ENCODE measurements around the gene FBXW8.
"Not testable (repeated sequence)": the region's sequence is repeated elsewhere in the genome, so short reads cannot be mapped to it uniquely, and the experiment has no call there.

FBXW8 gene

DNA sequence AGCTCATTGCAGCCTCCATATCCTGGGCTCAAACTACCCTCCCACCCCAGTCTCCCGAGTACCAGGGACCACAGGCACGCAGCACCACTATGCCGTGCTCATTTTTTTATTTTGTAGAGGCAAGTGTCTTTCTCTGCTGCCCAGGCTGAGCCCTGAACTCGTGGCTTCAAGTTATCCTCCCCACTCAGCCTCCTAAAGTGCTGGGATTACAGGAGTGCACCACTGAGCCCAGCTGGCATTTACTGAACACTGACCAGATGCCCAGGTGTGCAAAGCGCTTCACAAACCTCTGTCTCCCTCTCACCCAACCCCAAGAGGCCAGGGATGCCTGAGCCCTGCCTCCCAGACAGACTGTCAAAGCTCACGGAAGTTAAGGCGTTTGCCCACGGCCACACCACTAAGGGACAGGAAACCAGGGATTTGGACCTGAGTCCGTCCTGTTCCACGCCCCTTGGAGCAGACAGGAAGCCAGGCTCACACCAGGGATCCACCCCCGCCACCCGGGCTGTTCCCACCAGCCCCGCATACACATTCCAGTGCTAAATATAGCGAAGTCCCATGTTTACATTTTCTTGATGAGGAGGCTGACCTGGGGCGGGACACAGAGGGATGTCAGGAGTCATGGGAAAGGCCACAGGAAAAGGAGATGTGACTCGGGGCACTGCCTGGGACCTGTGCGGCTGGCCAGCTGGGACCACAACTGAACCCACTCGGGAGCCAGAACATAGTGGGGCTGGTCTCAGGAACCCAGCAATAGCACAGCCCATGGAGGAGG lies 137.2 kb downstream of the FBXW8 start:
- no peak overlapping the region for H3K27ac ChIP-seq (ENCODE audit: low read depth, low read length)
- peaks cover 6% of the 10 kb centered on the region for H3K4me1 ChIP-seq (ENCODE audit: control insufficient read depth, insufficient read depth, low read length, unreplicated experiment)
- no peaks in the 10 kb centered on the region for H3K36me3 ChIP-seq (ENCODE audit: insufficient read depth, low read length)
- H3K27me3 ChIP-seq (ENCODE audit: insufficient read depth, low read length): peaks cover 23% of the 10 kb centered on the region
- no peak overlapping the region for H2AFZ ChIP-seq (ENCODE audit: low read length, unreplicated experiment)
- H3K4me3 ChIP-seq (ENCODE audit: low read depth, low read length): no peak overlapping the region
- no peaks in the 10 kb centered on the region for H3K79me2 ChIP-seq (ENCODE audit: control insufficient read depth, insufficient read depth, low read length, unreplicated experiment)

DNA sequence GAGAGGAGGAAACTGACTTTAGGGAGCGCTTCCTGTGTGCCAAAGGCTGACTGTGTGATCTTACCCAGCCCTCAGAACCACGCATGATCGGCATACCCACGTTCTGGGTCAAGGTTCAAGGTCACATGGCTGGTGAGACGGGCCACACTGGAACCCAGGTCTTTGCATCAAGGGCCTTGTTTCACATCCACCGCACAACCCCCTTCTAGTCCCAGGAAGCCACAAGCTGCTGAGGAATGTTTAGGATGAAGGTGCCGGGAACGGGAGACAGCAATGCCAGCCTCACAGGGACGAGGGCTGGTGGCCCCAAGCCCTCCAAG lies 137.8 kb downstream of the FBXW8 start:
- H3K36me3 ChIP-seq (ENCODE audit: insufficient read depth, low read length): no peaks in the 10 kb centered on the region
- H3K27me3 ChIP-seq (ENCODE audit: insufficient read depth, low read length): peaks cover 26% of the 10 kb centered on the region
- H3K79me2 ChIP-seq (ENCODE audit: control insufficient read depth, insufficient read depth, low read length, unreplicated experiment): no peaks in the 10 kb centered on the region
- H3K4me3 ChIP-seq (ENCODE audit: low read depth, low read length): no peak overlapping the region
- no peak overlapping the region for H2AFZ ChIP-seq (ENCODE audit: low read length, unreplicated experiment)
- H3K4me1 ChIP-seq (ENCODE audit: control insufficient read depth, insufficient read depth, low read length, unreplicated experiment): peaks cover 6% of the 10 kb centered on the region
- no peak overlapping the region for H3K27ac ChIP-seq (ENCODE audit: low read depth, low read length)

DNA sequence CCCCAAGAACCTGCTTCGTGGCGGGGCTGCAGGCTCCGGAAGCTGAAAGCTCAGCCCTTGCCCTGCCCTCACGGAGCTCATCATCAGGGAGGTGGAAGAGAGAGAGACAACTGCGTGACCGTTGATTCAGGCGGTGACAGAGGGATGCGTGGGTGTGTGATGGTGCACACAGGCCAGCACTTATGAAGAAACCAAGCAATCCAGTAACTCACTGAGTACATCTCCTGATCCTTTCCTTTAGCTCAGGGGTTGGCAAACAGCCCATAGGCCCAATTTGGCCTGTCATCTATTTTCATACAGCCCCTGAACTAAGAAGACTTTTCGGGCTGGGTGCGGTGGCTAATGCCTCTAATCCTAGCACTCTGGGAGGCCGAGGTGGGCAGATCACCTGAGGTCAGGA lies 138.5 kb downstream of the FBXW8 start:
- H3K4me1 ChIP-seq (ENCODE audit: control insufficient read depth, insufficient read depth, low read length, unreplicated experiment): peaks cover 6% of the 10 kb centered on the region
- H3K27me3 ChIP-seq (ENCODE audit: insufficient read depth, low read length): peaks cover 29% of the 10 kb centered on the region
- H3K36me3 ChIP-seq (ENCODE audit: insufficient read depth, low read length): no peaks in the 10 kb centered on the region
- no peak overlapping the region for H2AFZ ChIP-seq (ENCODE audit: low read length, unreplicated experiment)
- H3K27ac ChIP-seq (ENCODE audit: low read depth, low read length): no peak overlapping the region
- no peak overlapping the region for H3K4me3 ChIP-seq (ENCODE audit: low read depth, low read length)
- H3K79me2 ChIP-seq (ENCODE audit: control insufficient read depth, insufficient read depth, low read length, unreplicated experiment): no peaks in the 10 kb centered on the region

DNA sequence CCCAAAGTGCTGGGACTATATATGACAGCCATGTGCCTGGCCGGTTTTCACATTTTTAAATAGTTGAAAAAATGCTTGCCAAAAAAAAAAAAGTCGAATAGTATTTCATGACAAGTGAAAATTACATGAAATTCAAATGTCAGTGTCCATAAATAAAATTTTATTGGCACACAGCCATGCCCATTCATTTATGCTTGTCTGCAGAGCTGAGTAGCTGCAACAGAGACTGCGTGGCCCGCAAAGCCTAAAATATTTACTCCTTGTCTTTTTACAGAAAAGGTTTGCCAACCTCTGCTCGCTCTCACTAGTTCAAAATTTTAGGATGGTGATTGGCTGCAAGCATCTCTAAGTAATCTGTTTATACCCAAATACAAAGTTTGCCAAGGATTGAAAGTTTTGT lies 139.3 kb downstream of the FBXW8 start:
- no peak overlapping the region for H2AFZ ChIP-seq (ENCODE audit: low read length, unreplicated experiment)
- peaks cover 6% of the 10 kb centered on the region for H3K4me1 ChIP-seq (ENCODE audit: control insufficient read depth, insufficient read depth, low read length, unreplicated experiment)
- H3K27me3 ChIP-seq (ENCODE audit: insufficient read depth, low read length): peaks cover 30% of the 10 kb centered on the region
- H3K4me3 ChIP-seq (ENCODE audit: low read depth, low read length): no peak overlapping the region
- no peak overlapping the region for H3K27ac ChIP-seq (ENCODE audit: low read depth, low read length)
- H3K36me3 ChIP-seq (ENCODE audit: insufficient read depth, low read length): no peaks in the 10 kb centered on the region
- H3K79me2 ChIP-seq (ENCODE audit: control insufficient read depth, insufficient read depth, low read length, unreplicated experiment): no peaks in the 10 kb centered on the region

DNA sequence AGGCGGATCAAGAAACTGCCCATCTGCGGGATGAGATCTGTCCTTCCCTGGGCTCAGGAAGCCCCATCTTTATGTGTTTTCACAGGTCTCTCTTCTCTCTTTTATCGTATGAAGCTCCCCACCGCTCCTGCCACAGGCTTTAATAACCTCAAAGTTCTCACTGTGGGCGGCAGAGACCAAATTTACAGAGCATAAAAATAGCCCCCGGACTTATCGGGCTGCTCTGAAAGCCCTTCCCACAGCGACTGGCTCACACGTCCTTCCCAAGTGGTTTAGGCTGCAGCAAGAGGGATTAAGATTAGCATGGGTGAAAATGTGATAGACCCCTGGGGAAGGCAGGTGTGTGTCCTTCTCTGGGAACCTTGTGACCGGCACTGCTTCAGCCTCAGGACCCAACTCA lies 140.6 kb downstream of the FBXW8 start:
- Histone ChIP-seq H2AFZ (ENCODE audit: low read length, unreplicated experiment) (no peak overlapping the region), H3K4me3 (ENCODE audit: low read depth, low read length) (no peak overlapping the region), H3K79me2 (ENCODE audit: control insufficient read depth, insufficient read depth, low read length, unreplicated experiment) (no peaks in the 10 kb centered on the region), H3K27me3 (ENCODE audit: insufficient read depth, low read length) (peaks cover 30% of the 10 kb centered on the region), H3K36me3 (ENCODE audit: insufficient read depth, low read length) (no peaks in the 10 kb centered on the region), H3K27ac (ENCODE audit: low read depth, low read length) (no peak overlapping the region), H3K4me1 (ENCODE audit: control insufficient read depth, insufficient read depth, low read length, unreplicated experiment) (peaks cover 6% of the 10 kb centered on the region)

DNA sequence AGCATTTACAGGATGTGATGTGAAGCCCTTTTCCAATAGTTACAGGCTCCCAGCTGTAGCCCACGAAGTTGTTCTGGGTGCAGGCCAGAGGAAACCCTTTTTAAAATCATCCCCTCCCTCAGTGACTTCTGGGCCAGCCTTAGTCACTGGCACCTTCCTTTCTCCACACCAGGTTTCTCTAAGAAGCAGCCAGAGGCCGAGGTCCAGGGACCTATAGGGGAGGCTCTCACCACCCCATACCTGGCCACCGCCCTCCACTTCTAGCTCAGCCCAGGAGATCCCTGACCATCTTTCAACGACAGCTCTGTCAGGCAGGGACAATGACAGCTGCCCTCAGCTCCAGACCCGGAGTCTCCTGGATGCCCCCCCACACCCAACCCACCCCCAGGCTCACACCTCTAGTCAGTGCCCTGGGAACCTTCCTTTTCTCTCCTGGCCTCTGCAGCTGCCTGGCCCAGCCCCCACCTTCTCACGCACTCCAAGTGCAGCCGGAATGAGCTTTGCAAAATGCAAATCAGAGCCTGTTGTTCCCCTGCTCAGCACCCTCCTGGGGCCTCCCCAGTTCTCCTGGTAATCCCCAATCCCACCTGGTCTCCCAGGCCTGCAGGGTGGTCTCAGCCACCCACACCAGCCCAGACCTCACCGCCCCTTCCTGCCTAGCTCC lies 141.8 kb downstream of the FBXW8 start:
- peaks cover 6% of the 10 kb centered on the region for H3K4me1 ChIP-seq (ENCODE audit: control insufficient read depth, insufficient read depth, low read length, unreplicated experiment)
- H3K27me3 ChIP-seq (ENCODE audit: insufficient read depth, low read length): peaks cover 30% of the 10 kb centered on the region
- H3K4me3 ChIP-seq (ENCODE audit: low read depth, low read length): no peak overlapping the region
- no peaks in the 10 kb centered on the region for H3K79me2 ChIP-seq (ENCODE audit: control insufficient read depth, insufficient read depth, low read length, unreplicated experiment)
- H3K36me3 ChIP-seq (ENCODE audit: insufficient read depth, low read length): no peaks in the 10 kb centered on the region
- H3K27ac ChIP-seq (ENCODE audit: low read depth, low read length): no peak overlapping the region
- no peak overlapping the region for H2AFZ ChIP-seq (ENCODE audit: low read length, unreplicated experiment)

DNA sequence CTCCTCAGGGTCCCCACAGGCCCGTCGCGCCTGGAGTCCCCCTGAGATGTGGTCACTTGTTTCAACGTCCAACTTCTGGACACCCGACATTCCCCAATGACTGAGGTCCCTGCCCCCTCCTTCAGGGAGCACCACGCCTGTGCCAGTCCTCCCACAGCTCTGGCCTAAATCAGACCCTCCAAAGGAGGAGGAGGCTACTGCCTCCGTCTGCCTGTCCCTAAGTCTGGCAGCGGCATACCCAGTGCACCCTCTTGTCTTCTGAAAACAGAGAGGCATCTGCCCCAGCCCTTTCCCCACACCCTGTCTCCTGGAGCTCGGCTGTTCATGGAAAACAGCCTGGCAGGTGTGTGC lies 142.3 kb downstream of the FBXW8 start:
- Histone ChIP-seq H3K27ac (ENCODE audit: low read depth, low read length) (no peak overlapping the region), H3K79me2 (ENCODE audit: control insufficient read depth, insufficient read depth, low read length, unreplicated experiment) (no peaks in the 10 kb centered on the region), H3K4me3 (ENCODE audit: low read depth, low read length) (no peak overlapping the region), H2AFZ (ENCODE audit: low read length, unreplicated experiment) (no peak overlapping the region), H3K36me3 (ENCODE audit: insufficient read depth, low read length) (no peaks in the 10 kb centered on the region), H3K4me1 (ENCODE audit: control insufficient read depth, insufficient read depth, low read length, unreplicated experiment) (peaks cover 4% of the 10 kb centered on the region), H3K27me3 (ENCODE audit: insufficient read depth, low read length) (peaks cover 30% of the 10 kb centered on the region)

DNA sequence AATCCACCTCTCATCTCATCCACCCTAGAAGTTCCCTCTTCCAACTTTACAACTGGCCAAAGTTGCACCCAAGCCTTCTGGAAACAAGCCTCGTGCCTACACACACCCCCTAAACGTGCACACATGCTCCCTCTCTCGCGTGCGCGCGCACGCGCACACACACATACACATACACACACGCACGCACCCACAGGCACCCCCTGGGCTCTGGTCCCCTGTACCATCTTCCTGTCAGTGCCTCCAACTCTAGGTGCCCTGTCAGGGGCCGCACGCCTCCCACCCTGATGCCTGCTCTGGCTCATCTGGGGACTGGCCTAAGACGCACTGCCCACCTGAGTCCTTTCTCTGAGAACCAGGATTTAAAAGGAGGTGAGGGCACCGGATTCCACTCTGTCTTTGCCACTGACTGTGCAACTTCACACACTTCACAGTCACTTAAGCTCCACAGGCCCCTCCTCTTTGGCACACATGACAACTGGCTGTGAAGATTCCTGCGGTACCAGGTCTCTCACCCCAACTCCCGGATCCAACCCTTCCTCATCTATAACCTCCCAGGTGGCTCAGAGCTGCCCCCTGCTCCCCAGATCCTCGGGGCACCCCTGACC lies 142.9 kb downstream of the FBXW8 start:
- no peak overlapping the region for H3K27ac ChIP-seq (ENCODE audit: low read depth, low read length)
- H3K36me3 ChIP-seq (ENCODE audit: insufficient read depth, low read length): no peaks in the 10 kb centered on the region
- no peaks in the 10 kb centered on the region for H3K4me1 ChIP-seq (ENCODE audit: control insufficient read depth, insufficient read depth, low read length, unreplicated experiment)
- no peaks in the 10 kb centered on the region for H3K79me2 ChIP-seq (ENCODE audit: control insufficient read depth, insufficient read depth, low read length, unreplicated experiment)
- no peak overlapping the region for H2AFZ ChIP-seq (ENCODE audit: low read length, unreplicated experiment)
- no peak overlapping the region for H3K4me3 ChIP-seq (ENCODE audit: low read depth, low read length)
- H3K27me3 ChIP-seq (ENCODE audit: insufficient read depth, low read length): peaks cover 31% of the 10 kb centered on the region

DNA sequence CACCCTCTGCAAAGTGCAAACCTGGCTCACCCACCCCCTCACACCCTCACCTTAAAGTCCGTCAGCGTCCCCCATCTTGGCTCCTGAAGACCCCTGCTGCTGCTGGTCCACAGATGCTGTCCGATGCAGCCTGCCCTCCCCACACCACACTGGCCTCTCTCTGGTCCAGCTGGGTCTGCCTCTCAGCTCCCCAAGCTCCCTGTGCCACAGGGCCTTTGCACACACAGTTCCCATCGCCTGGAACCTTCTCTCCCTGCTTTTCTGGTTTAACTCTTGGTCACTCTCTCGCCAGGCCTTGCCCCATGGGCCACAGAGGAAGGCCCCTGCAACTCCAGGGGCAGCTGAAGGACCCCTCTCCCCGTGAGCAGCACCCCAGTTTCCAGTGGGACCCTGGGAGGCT lies 143.5 kb downstream of the FBXW8 start:
- H3K27me3 ChIP-seq (ENCODE audit: insufficient read depth, low read length): peaks cover 37% of the 10 kb centered on the region
- no peak overlapping the region for H3K4me3 ChIP-seq (ENCODE audit: low read depth, low read length)
- H2AFZ ChIP-seq (ENCODE audit: low read length, unreplicated experiment): no peak overlapping the region
- no peak overlapping the region for H3K27ac ChIP-seq (ENCODE audit: low read depth, low read length)
- H3K79me2 ChIP-seq (ENCODE audit: control insufficient read depth, insufficient read depth, low read length, unreplicated experiment): no peaks in the 10 kb centered on the region
- no peaks in the 10 kb centered on the region for H3K36me3 ChIP-seq (ENCODE audit: insufficient read depth, low read length)
- H3K4me1 ChIP-seq (ENCODE audit: control insufficient read depth, insufficient read depth, low read length, unreplicated experiment): no peaks in the 10 kb centered on the region

DNA sequence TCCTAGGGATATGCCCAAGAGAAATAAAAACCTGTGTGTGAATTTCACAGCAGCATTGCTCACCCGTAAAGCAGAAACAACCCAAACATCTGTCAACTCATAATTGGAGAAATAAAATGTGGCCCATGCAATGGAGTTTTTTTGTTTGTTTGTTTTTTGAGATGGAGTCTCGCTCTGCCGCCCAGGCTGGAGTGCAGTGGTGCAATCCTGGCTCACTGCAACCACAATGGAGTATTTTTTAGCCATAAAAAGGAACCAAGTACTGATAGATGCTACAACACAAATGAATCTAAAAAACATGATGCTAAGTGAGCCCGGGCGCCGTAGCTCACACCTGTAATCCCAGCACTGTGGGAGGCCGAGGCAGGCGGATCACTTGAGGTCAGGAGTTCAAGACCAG lies 146.9 kb downstream of the FBXW8 start:
- not testable (repeated sequence) for H2AFZ ChIP-seq (ENCODE audit: low read length, unreplicated experiment); H3K36me3 ChIP-seq (ENCODE audit: insufficient read depth, low read length); H3K79me2 ChIP-seq (ENCODE audit: control insufficient read depth, insufficient read depth, low read length, unreplicated experiment); H3K4me3 ChIP-seq (ENCODE audit: low read depth, low read length); H3K27ac ChIP-seq (ENCODE audit: low read depth, low read length); H3K4me1 ChIP-seq (ENCODE audit: control insufficient read depth, insufficient read depth, low read length, unreplicated experiment)
- peaks cover 42% of the 10 kb centered on the region for H3K27me3 ChIP-seq (ENCODE audit: insufficient read depth, low read length)
